IMR-90 (cell line): ENCODE measurements around the gene GABBR2.

Experiments
- BHLHE40 ChIP-seq: fragments of 150-350 bp; IDR thresholded peaks from 2 replicates; pipeline ENCODE4 v1.6.1; 2016; ENCODE audit warnings: mild to moderate bottlenecking, low read depth, low read length
- CTCF ChIP-seq: conservative IDR thresholded peaks from 2 replicates; pipeline ENCODE4 v1.5.1; 2012; ENCODE audit warnings: mild to moderate bottlenecking, low read depth, low read length, improper control_type of control experiment
- MAZ ChIP-seq: IDR thresholded peaks from 2 replicates; pipeline ENCODE4 v1.6.1; 2012; ENCODE audit warnings: low read depth, mild to moderate bottlenecking, low read length, improper control_type of control experiment, moderate library complexity, borderline replicate concordance
- POLR2A ChIP-seq: IDR thresholded peaks from 2 replicates; pipeline ENCODE4 v1.6.1; 2012; ENCODE audit warnings: mild to moderate bottlenecking, low read depth, low read length
- RAD21 ChIP-seq: IDR thresholded peaks from 2 replicates; pipeline ENCODE4 v1.6.1; 2012; ENCODE audit warnings: low read length, improper control_type of control experiment
- RCOR1 ChIP-seq: IDR thresholded peaks from 2 replicates; pipeline ENCODE4 v1.6.1; 2012; ENCODE audit warnings: mild to moderate bottlenecking, low read length, improper control_type of control experiment; ENCODE audit not compliant: insufficient replicate concordance
- SMC3 ChIP-seq: fragments of 150-350 bp; IDR thresholded peaks from 2 replicates; pipeline ENCODE4 v1.6.1; 2016; ENCODE audit warnings: low read depth, mild to moderate bottlenecking, antibody characterized with exemption, low read length, moderate library complexity

GRCh38 chr9:98500337-98500919, 208.3 kb downstream of the GABBR2 start:
- TF ChIP-seq CTCF (no peak), MAZ (no peak), BHLHE40 (no peak), POLR2A (no peak), RAD21 (no peak), RCOR1 (no peak), SMC3 (no peak)
